Activated CD4-positive, alpha-beta T cell treated with anti-CD3 and anti-CD28 coated beads for 48 hours (primary cell): ENCODE measurements around the gene SCLT1.
"Not testable (repeated sequence)": the region's sequence is repeated elsewhere in the genome, so short reads cannot be mapped to it uniquely, and the experiment has no call there.

ENCODE experiments used
- DNase-seq: peaks from one replicate; pipeline ENCODE4 v3.0.0-alpha.2; 2020

SCLT1 gene

DNA sequence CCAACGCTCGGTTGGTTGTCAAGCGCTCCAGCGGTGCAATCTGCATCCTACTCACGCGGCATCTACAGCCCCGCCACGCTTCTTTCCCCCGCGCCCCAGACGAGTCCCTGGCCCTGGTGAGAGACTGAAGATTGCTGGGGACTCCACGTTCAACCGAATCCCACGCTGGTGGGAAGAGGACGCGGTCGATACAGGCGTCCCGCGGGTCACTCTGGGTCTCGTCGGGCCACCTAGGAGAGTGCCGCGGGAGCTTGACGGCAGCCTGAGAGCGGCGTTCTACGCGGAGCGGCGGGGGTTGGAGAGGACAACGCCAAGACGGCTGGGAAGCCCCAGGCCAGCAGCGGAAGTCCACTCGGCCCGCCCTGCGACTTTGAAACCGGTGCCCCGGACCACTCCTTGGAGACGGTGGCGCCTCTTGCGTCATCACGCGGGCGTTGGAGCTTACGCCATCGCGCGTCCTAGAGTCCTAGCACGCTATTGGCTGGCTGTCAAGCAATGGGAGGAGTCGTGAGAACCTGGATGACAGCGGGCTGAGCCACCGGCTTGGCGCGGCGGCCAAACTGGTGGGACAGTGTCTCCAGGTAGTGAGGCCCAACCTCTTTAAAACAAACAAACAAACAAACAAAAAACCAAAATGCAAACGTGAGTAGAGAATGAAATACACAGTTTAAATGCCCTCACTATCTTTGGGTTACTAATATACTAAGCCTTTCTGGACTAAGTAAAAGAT, at the start of gene SCLT1:
Gene SCLT1 (minus strand): TSS at position 349 of the 730 bp plus-strand sequence. CDS start 436 bp downstream, outside the sequence.
- DNase-seq: peak; percentile 98

DNA sequence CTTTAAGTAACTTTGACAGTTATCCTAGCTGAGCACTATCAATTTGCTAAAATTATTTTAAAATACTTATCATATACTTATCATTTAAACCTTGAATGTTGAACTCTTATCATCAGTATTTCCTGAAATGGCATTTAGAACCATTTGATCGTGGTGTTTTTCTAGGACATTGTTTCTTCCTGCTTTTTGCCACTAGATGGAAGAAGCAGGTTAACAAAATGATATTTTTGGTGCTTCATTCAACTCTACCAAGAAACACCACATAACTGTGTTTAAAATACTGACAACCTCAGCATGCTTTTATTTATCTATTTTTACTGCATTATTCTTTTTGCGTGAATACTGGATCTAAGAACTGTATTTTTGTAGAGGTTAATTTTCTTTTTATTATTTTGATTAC, 47.2 kb upstream of the SCLT1 start:
- DNase-seq: no peak

DNA sequence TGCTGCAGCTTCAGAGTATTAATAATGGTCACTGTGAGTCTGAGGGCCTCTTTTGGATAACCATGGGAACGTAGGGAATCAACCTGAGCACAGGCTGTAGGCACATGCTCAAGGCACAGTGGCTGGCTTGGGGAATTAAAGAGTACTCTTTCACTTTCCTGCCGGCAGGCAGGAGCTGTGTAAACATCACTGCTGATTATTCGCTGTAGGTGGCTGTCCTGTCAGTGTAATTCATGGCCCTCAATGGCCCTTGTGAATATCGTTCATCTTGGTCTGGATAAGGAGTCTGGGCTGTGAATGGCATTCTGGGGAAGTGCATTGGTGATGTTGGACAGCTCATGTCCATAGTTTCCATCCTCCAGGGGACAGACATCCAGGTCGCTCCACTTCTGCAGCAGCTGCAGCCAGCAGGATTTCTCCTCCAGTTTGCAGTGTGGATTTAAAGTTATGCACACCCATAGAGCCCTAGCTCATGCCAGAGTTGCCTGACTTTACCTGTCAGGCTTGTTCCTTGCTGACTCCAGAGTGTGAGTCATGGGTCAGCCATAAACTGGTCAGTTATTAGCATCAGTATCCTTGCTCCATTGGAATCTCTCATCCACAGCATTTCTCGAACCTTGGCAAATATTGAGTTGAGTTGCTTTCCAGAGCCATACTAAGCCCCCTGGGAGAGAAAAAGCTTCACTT, 45.6 kb upstream of the SCLT1 start:
- DNase-seq: no peak

DNA sequence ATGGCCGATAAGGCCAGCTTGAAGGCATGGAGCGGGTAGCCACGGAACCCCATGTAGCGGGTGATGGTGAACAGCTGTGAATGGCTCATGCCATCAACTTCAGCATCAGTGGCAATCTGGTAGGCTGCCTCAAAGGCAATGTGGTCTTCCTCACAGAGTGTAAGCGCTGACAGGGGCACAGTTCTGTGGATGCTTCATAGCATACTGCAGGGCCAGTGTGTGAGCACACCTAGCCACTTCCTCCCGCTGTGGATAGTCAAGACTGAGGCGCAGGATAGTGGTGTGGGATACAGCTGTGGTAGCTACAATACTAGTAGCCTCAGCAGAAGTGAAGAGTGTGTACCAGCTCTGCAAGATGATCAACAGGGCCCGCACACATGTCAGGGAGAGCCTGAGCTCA, 43.1 kb upstream of the SCLT1 start:
- DNase-seq: no peak

DNA sequence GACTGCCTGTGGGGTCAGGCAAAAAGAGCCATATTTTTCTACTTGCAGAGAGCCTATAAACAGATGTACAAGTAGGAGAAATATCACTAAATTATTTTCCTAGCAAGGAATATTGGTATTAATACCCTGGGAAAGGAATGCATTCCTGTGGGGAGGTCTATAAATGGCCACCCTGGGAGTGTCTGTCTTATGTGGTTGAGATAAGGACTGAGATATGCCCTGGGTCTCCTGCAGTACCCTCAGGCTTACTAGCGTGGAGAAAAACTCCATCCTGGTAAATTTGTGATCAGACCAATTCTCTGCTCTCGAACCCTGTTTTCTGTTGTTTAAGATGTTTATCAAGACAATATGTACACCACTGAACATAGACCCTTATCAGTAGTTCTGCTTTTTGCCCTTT, 38.0 kb upstream of the SCLT1 start:
- no peak for DNase-seq

DNA sequence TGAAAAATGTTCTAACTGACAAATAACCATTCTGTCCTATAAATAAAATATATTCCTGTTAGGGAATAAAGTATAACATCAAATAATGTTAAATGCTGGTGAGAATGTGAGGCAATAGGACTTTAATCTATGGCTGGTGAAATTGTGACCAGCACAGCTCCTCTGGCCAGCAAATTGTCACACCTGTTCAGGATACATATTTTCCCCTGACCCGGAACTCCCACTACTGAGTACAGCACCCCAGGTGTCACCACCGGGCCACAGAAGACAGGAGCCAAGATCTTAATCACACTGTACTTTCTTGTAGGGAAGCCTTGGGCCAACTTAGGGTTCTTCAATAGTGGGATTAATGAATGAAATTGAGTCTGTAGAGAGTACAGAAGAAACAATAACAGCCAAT, 35.8 kb upstream of the SCLT1 start:
- no peak for DNase-seq

DNA sequence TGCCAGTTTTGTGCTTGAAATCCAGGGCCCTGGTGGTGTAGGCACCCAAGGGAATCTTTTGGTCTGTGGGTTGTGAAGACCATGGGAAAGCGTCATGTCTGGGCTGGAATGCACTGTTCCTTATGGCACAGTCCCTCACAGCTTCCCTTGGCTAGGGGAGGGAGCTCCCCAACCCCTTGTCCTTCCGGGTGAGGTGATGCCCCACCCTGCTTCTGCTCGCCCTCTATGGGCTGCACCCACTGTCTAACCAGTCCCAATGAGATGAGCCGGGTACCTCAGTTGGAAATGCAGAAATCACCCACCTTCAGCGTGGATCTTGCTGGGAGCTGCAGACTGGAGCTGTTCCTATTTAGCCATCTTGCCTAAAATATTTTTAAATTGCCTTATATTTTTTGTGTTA, 33.3 kb upstream of the SCLT1 start:
- DNase-seq: not testable (repeated sequence)

DNA sequence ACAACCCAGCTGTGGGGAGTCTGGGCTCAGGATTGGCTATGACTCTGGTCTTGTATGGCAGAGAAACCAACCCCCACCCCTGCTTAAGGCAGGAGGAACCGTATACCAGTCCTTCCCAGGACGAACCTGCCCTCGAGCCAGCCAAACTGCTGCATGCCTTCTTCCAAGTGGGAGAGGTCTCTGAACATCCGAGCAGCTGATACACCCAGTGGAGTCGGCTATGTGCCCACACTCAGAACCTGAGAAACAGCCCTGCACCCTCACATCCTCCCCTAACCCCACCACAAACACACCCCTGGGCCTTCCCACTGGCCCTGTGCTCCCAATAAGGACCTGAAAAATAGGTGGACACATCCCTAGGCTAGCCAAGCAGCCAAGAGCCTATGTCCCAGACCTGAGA, 24.4 kb upstream of the SCLT1 start:
- no peak for DNase-seq

DNA sequence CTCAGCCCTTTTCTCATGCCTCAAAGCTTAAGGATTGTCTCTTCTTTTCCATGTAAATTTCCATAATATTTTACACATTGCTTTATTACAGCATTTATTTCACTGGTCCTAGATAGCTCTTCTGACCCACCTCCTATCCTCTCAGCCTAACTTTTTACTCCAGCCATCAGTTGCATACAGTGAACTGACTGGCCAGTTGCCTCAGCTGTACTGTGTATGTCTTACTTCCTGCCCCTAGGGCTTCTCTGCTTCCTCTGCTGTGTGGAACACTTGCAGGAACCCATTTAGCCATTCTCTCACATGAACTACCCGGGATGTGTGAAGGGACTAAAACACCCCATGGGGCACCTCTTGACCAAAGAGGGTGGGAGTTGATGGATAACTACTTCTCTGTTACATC, 20.6 kb upstream of the SCLT1 start:
- DNase-seq: no peak

DNA sequence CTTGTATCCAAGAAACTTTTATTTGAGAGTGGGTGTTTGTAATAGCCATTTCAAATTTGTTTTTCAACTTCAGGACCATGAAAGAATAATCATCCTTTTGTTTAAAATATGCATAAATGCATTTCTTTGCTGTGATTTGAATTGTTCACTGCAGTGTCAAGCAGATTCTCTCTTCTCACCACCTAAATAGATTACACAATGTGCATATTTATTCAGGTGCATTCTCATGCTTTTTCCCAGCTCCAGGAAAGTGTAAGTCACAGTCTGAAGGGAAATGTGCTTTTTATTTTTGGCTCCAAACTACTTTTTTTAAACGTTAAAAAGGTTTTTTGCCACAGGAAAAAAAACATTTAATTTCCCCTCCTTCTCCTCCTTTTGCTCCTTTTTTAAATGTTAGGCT, 20.1 kb upstream of the SCLT1 start:
- DNase-seq: no peak

DNA sequence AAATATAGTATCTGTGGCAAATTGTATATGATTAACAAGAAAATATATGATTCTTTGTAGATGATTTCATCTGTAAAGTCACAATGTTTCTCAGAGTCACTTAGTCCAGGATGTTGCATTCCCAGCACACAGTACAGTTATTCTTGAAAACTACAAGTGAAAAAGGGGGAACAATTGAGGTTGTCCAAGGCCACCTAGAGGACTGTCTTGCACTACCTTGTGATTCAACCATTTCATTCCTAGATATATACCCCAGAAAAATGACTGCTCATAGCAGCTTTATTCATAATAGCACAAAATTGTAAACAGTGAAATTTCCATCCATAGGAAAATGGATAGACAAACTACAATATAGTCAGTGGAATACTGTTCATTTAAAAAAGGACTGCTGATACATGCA, 18.6 kb upstream of the SCLT1 start:
- no peak for DNase-seq

DNA sequence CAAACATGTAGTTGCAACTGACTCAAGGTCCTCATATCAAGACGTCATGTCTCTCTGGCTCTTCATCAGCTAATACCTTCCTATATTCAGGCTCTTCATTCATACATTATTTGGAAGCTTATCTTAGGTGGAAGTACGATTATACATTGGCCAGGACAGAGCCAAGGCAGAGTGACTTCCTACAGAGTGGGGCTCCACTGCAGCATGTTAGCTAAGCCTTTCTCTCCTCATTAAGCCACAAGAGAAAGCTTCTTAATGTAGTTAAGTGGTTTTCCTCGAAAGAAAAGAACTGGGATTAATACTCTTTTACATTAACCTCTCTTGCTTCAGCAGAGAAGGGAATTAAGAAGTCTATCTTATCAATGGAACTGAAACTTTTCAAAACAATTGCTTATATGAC, 17.6 kb upstream of the SCLT1 start:
- no peak for DNase-seq

DNA sequence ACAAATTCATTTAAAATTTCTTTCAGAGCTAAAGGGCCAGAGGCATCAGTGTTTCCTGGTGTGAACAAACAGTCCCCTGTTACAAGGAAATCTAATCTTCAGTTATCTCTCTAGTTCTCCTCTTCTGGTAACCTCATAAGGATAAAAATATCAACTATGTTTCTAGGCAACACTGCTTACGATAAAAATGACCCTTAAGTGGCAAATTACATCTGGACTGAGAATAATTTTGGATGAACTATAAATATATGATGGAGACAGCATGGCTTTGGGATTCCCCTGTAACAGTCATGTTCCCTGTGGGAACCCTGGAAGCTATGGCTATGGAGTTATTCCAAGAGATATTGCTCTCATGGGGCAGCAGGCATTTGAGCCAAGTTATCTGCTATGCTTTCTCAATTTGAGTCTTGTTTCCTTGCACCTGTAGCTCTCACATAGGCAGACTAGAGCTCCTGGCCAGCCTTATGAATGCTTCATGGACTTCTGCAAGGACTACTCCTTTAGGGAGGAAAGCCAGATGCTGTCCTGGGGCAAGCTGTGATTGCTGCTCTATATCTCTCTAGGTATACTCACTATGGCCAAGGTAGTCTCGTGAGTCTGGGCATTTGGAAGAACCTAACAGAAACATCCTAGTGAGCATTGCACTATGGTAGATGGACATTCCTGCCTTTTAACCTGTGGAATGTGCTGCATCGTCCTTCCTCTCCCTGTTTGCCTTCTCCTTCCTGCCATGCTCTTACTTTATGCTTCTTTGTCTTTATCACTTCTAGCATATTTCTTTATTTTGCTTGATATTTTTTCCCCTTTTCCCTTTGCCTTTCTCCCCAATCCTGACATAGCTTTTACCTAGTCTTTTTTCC, 16.9 kb upstream of the SCLT1 start:
- DNase-seq: no peak

DNA sequence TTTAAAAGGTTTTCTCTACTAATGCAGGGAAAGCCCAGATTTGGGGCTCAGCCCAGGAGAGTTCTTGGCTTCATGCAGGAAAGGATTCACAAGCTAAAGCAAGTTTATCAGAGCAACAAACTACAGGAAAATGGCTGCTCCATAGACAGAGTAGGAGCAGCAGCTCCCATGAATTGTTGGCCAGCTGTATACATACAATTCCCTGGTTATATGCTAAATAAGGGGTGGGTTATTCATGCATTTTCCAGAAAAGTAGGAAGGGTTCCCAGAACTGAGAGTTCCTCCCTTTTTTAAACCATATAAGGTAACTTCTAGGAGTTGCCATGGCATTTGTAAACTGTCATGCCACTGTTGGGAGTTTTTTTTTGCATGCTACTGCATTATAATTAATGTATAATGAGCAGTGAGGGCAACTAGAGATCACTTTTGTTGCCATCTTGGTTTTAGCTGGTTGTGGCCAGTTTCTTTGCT, 5.2 kb upstream of the SCLT1 start:
- no peak for DNase-seq

DNA sequence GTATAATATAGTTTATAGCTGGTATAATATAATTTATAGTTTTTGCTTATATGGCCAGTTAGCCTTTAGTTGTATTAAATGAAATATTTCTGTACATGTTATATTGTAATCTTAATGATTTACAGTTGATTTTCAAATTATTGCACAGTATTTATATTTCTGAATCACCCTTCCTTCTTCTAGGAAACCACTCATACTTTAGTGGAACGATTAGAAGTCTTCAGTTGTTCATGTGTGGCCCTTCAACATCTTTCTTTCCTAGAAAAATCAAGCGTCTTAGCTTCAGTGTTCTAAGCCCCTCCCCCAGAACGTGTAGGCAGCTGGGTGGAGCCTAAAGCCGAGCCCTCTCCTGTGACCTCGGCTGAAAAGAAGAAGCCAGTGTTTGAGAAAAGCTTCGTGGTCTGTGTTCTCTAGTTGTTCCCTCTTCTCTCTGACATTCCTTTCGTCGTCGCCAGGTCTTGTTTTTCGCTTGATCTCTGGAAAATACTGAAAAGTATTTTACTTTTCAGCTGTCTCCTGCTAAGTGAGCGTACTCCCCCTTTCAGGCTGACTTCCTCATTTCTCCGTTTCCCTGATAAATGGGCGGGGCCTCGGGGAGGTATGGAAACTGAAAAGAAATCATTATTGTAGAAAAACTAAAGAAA, 2.6 kb upstream of the SCLT1 start, which contains the start of gene C4orf33:
Gene C4orf33 (plus strand): TSS at position 342 of the 644 bp plus-strand sequence. CDS start 6,459 bp downstream, outside the sequence.
- peak; percentile 83 for DNase-seq

DNA sequence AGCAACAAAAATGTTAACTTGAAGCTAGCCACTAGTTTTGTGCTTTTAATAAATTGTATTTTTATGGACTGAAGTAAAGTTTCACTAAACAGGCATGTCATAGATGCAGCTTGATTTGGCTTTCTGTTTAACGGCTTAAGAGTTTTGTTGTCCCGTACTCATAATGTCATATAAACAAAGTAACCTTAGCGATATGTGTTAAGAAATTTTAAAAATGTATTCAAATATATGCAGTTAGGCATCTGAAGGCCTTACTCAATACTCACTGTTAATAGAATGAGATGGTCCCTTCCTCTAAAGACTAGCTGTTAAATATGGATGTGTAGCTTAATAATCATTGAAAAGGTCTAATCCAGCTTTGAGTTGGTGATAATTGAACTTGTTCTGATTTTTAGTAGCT, 1.0 kb upstream of the SCLT1 start:
- no peak for DNase-seq

DNA sequence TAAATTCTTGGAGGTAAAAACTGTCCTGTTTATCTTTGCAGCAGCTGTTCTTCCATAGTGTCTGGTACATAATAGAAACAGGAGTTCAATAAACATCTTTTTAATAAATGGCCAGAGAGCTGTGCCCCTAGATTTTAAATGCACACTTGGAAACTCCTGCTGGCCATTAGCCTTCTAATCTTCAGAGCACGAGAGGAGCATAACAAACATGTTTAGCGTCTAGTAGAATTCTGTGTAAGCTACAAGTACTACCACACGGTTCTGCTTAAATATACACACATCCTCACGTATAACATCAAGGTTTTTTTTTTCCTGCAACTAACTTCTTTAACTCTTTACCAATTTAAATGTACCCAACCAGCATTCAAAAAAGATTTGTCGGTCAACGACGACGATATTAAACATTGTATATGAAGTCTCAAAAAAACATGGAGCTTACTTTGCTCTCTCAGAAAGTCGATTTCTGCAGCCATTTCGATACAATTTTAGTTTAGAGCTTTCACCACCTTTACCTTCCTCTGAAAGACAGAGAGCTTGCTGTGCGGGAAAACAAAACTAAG, 628 bp downstream of the SCLT1 start:
- no peak for DNase-seq

DNA sequence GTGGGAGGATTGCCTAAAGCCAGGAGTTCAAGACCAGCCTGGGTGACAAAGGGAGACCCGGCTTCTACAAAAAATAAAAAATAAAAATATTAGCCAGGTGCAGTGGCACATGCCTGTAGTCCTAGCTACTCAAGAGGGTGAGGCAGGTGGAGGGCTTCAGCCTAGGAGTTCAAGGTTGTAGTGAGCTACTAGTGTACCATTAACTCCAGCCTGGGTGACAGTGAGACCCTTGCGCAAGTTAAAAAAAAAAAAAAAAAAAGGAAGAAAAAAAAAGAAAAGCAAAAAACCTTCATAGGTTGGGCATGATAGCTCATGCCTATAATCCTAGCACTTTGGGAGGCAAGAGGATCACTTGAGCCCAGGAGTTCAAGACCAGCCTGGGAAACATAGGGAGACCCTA, 5.8 kb downstream of the SCLT1 start:
- no peak for DNase-seq

DNA sequence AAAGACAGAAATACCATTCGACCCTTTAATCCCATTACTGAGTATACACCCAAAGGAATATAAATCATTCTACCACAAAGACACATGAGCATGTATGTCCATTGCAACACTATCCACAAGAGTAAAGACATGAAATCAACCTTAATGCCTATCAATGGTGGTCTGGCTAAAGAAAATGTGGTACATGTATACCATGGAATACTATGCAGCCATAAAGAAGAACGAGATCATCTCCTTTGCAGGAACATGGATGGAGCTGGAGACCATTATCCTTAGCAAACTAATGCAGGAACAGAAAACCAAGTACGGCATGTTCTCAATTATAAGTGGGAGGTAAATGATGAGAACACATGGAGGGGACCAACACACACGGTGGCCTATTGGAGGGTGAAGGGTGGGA, 7.9 kb downstream of the SCLT1 start:
- no peak for DNase-seq

DNA sequence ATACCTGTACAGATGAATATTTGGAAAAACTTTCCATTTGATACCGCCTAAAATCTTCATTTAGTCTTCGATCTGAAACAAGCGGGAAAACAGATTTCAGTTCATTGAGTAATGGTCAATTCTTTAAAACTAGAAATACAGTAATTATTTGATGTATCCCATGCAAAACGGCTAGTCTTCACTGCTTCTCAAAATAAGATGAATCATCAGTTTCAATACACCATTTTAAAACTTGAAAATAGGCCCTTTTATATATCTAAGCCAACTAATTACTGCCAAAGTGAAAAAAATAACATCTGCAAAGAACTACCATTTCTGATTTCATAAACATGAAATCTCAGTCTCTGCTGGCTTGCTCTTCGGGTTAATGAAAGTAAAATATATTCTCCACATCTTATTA, 11.0 kb downstream of the SCLT1 start:
- no peak for DNase-seq

DNA sequence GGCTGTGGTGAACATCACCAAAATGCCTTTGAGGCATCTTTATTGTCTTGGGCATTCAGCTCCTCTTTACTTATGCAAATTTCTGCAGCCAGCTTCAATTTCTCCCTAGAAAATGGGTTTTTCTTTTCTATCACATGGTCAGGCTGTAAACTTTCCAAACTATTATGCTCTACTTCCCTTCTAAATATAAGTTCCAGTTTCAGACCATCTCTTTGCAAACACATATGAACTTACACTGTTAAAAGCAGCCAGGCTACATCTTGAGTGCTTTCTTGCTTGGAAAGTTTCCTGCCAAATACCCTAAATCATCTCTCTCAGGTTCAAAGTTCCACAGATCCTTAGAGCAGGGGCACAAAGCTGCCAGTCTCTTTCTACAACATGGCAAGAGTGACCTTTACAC, 13.2 kb downstream of the SCLT1 start:
- DNase-seq: no peak

DNA sequence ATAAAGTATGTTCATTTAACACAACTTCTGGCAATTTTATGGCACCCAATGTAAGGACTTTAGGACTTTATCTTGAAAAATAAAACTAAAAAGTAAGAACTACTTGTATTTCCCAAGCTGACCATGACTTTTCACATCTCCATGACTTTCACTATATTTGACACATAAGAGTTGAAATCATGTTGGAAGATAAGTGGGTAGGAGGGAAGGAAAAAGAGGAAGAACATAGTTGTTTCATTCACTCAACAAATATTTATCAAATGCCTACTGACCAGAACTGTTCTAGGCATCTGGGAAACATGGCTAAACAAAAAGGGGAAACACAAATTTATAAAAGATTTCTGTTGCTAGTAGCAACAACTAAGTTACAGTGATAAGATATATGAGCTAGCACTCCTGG, 16.0 kb downstream of the SCLT1 start:
- no peak for DNase-seq

DNA sequence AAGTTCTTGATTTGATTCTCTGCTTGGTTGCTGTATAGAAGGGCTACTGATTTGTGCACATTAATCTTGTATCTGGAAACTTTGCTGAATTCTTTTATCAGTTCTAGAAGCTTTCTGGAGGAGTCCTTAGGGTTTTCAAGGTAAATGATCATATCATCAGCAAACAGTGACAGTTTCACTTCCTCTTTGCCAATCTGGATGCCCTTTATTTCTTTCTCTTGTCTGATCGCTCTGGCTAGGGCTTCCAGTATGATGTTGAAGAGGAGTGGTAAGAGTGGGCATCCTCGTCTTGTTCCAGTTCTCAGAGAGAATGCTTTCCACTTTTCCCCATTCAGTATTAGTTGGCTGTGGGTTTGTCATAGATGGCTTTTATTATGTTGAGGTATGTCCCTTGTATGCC, 23.8 kb downstream of the SCLT1 start:
- not testable (repeated sequence) for DNase-seq
